GM21447 (cell line): ENCODE data around the gene ABCA3.
A peak's percentile ranks its signal among the peaks of the same experiment; 100 is the strongest.

ENCODE experiments used
- ATAC-seq: cut with Tn5 transposase; IDR thresholded peaks from one replicate; pipeline ENCODE4 v1.9.1; 2021; ENCODE audit not compliant: unreplicated experiment

ABCA3 gene

GRCh38 chr16:2358811-2359210 is 18.3 kb upstream of the ABCA3 start:
- ATAC-seq = no peak

GRCh38 chr16:2357331-2357730 is 16.8 kb upstream of the ABCA3 start:
- no peak for ATAC-seq

- ATAC-seq = no peak
Measured at GRCh38 chr16:2350500-2350899, 10.0 kb upstream of the ABCA3 start.

GRCh38 chr16:2343211-2343610 is 2.7 kb upstream of the ABCA3 start:
- no peak for ATAC-seq

- no peak for ATAC-seq
Measured at GRCh38 chr16:2341456-2342447, 1.2 kb upstream of the ABCA3 start.

- ATAC-seq = peak; percentile 23
Measured at GRCh38 chr16:2339521-2340484, 725 bp downstream of the ABCA3 start.

GRCh38 chr16:2337431-2338296 is 2.9 kb downstream of the ABCA3 start:
- ATAC-seq = no peak

- ATAC-seq = no peak
Measured at GRCh38 chr16:2335286-2335895, 5.1 kb downstream of the ABCA3 start.

GRCh38 chr16:2333772-2334379 is 6.7 kb downstream of the ABCA3 start:
- ATAC-seq = no peak

GRCh38 chr16:2333231-2333630 is 7.3 kb downstream of the ABCA3 start:
- ATAC-seq = no peak

- no peak for ATAC-seq
Measured at GRCh38 chr16:2331931-2332267, 8.6 kb downstream of the ABCA3 start.

GRCh38 chr16:2331199-2331930 is 9.2 kb downstream of the ABCA3 start:
- no peak for ATAC-seq

GRCh38 chr16:2329532-2329931 is 11.0 kb downstream of the ABCA3 start:
- no peak for ATAC-seq

- no peak for ATAC-seq
Measured at GRCh38 chr16:2328428-2328827, 12.1 kb downstream of the ABCA3 start.

- no peak for ATAC-seq
Measured at GRCh38 chr16:2326191-2326590, 14.3 kb downstream of the ABCA3 start.

- ATAC-seq = no peak
Measured at GRCh38 chr16:2325791-2326190, 14.7 kb downstream of the ABCA3 start.

GRCh38 chr16:2325181-2325580 is 15.3 kb downstream of the ABCA3 start:
- ATAC-seq = no peak

GRCh38 chr16:2324296-2324859 is 16.1 kb downstream of the ABCA3 start:
- ATAC-seq = no peak

GRCh38 chr16:2323701-2324100 is 16.8 kb downstream of the ABCA3 start:
- no peak for ATAC-seq
